SKM-1 (cell line): ENCODE results near the gene WTAP.
"Not testable (repeated sequence)": the region's sequence is repeated elsewhere in the genome, so short reads cannot be mapped to it uniquely, and the experiment has no call there.

ENCODE experiments used
- DNase-seq: peaks from one replicate; lab custom pipeline; 2025; ENCODE audit not compliant: unreplicated experiment; lab: John Stamatoyannopoulos, UW

Gene WTAP

DNA sequence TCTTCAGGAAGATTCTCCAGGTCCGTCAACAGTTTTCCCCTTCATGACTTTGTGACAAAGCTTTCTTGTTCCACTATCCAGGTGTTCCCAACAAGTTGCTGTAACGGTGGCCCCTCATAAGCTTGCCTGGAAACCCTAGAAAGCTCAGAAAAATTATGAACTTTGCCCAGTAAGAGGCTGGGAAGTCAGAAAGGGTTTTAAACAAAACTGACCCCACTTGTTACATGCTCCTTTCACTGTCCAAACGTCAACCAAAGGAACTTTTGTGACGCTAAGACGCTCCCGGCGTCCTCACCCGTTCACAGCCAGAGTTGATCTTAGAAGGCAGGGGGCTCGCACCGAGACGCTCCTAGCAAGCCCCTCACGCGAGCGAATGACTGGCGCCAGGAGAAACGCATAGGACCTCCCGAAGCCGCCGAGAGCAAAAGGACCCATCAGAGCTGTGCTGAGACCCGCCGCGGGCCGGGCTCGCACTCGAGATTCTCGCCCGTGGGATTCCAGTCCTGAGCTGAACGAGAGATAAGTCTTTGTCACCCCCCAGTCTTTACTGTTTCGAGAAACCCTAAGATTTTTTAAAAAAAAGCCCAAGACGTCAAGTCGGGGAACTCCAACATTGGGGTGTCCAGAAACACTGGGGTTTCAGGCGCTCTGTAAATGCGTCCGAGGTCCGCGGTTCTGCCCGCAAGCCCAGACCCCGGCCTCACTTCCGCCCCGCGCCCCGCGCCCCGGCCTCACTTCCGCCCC is 34.0 kb downstream of the WTAP start:
- no peak for DNase-seq

DNA sequence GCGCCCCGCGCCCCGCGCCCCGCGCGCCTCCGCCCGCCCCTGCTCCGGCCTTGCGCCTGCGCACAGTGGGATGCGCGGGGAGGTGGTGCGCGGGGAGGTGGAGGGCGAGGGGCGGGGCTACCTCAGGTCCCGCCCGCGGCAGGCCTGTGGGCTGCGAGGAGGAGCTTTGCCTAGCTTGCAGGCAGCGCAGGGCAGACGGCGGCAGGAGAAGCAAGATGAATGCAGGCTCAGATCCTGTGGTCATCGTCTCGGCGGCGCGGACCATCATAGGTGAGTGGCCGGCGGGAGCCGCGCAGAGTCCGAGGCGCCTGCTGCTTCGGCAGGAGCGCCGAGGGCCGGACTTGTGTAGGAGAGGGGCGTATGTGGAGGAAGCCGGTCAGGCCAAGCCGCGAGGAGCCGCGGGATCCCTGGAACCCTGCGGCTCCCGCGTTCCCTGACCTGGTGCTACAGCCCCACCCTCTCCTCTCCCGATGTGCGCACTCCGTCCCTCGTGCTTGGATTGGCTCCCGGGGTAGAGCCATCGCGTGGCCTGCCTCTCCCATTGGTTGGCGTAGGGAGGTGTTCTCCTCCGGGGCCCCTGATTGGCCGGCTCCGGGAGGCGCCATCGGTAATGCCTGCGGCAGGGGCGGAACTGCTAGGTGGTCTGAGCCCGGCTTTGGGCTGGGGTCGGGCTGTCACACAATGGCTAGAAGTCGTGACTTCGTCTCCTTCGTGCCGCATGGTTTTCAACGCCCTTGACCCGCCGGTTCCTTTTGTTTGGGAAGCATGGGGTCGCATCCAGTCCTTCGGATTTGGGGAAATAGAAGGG is 34.8 kb downstream of the WTAP start, which contains the start of gene ACAT2:
ACAT2 (plus strand) TSS at position 173 of the 808 bp plus-strand sequence; CDS start at position 216, 43 bp downstream.
- DNase-seq: peak; percentile 92

- no peak for DNase-seq
These were observed 35.5 kb downstream of the WTAP start for GRCh38 chr6:159762681-159763293.

- DNase-seq: no peak
These were observed 39.6 kb downstream of the WTAP start for GRCh38 chr6:159766906-159767305.

DNA sequence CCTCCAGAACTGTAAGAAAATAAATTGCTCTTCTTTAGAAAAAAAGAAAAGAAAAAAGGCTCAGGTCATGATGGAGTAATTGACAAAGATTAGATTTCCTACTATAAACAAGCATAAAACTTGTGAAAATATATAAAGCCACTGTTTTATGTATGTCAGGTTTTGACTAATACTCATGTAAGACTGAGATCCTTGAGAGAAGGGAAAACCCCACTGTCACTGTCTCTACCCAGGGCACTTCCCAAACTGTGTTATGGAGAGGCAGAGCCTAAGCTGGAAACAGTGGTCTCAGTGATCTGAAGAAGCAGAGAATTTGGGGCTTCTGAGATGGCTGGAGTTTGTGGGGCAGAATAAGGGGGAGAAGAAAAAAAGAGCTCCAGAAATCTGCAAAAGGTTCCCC is 42.2 kb downstream of the WTAP start:
- no peak for DNase-seq

DNA sequence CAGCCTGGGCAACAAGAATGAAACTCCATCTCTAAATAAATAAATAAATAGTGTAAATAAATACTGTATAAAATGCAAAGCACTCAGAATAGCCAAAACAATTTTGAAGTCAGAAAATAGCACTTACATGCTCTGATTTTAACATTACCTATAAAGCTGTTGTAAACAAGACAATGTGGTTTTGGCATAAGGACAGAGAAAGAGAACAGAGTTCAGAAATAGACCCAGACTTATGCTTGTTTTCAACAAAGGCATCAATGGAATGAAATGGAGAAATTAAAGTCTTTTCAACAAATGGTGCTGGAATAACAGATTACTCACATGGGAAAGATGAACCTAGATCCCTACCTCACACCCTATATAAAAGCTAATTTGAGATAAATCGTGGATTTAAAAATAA is 44.9 kb downstream of the WTAP start:
- no peak for DNase-seq

GRCh38 chr6:159777240-159777904 is 50.1 kb downstream of the WTAP start:
- DNase-seq: no peak

DNA sequence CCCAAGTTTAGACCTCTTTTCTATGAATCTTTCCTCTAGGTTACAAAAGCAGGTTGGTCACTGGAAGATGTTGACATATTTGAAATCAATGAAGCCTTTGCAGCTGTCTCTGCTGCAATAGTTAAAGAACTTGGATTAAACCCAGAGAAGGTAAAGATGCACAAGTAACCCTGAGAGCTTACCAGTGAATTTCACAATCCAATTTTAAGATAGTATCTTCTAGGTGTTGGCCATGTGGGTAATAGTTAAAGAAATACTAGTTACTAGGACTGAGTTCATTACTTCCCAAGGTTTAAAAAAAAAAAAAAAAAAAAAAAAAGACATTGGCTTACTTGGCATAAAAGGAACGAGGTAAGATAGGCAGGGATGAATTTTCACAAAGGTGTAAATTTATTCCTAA is 50.8 kb downstream of the WTAP start:
- no peak for DNase-seq

DNA sequence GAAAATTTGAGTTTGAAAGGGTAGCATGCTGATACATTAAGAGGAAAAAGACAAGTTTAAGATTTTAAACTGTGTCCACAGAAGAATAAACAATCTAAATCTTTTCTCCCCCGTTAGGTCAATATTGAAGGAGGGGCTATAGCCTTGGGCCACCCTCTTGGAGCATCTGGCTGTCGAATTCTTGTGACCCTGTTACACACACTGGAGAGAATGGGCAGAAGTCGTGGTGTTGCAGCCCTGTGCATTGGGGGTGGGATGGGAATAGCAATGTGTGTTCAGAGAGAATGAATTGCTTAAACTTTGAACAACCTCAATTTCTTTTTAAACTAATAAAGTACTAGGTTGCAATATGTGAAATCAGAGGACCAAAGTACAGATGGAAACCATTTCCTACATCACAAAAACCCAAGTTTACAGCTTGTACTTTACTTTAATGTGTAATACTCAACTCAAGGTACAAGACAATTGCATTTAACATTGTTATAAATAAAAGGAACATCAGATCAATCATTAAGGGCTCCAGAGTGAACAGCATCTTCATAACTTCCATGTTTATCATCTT is 51.3 kb downstream of the WTAP start:
- no peak for DNase-seq

- DNase-seq: no peak
These were observed 61.0 kb downstream of the WTAP start for GRCh38 chr6:159788276-159788675.

GRCh38 chr6:159788753-159789376 is 61.6 kb downstream of the WTAP start:
- DNase-seq: no peak

GRCh38 chr6:159789377-159790148 is 62.3 kb downstream of the WTAP start, which contains the start of gene TCP1:
TSS of gene TCP1 (minus strand) at chr6:159789602. CDS start at chr6:159789468, 134 bp downstream.
- peak; percentile 99 for DNase-seq

GRCh38 chr6:159790149-159790955 is 63.0 kb downstream of the WTAP start, which contains the start of gene MRPL18:
TSS of gene MRPL18 (plus strand) at chr6:159790467. CDS start at chr6:159790588, 121 bp downstream.
- peak; percentile 96 for DNase-seq

DNA sequence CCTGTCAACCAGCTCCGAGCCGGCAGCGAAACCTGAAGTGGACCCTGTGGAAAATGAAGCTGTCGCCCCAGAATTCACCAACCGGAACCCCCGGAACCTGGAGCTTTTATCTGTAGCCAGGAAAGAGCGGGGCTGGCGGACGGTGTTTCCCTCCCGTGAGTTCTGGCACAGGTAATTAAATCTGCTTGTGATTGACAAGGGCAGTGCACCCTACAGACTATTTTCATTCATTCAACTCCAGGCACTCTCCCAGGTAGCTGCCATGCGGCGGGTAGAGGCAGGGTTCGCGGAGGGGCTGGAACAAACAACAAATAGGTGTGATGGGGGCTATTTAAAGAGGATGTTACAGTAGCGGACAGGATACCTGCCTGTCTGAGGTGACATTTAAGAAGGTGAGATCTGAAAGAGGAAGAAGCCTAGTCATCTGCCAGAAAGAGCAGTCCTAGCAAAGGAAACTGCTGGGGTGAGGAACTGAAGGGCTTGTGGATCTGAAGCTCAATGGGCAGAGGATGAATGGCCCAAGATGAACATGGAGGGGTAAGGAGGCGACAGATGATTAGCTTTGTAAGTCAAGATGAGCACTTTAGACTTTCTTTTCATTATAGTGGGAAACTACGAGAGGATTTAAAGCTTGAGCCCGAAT is 63.8 kb downstream of the WTAP start:
- no peak for DNase-seq

DNA sequence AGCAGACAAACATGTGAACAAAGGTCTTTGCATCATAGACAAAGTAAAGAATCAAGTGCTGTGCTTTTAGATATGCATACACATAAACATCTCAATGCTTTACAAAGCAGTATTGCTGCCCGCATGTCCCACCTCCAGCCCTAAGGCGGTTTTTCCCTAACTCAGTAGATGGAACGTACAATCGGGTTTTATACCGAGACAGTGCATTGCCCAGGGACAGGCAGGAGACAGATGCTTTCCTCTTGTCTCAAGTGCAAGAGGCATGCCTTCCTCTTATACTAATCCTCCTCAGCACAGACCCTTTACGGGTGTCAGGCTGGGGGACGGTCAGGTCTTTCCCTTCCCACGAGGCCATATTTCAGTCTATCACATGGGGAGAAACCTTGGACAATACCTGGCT is 67.7 kb downstream of the WTAP start:
- DNase-seq: not testable (repeated sequence)

DNA sequence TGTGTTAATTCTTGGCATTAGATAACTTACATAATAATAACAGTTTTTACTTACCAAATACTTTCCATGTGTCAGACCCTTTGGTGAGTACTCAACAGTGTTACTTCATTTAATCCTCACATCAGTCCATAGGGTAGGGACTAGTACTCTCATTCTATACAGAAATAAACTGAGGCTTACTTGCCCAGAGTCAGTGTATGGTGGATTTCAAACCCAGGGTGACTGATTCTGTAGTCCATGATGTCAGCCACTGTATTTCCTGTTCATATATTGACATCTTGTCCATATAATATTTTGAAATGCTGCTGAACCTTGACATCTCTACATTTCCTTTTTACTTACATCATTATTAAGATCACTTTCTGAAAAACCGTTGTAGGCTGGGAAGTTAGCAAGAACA is 70.2 kb downstream of the WTAP start:
- DNase-seq: no peak

DNA sequence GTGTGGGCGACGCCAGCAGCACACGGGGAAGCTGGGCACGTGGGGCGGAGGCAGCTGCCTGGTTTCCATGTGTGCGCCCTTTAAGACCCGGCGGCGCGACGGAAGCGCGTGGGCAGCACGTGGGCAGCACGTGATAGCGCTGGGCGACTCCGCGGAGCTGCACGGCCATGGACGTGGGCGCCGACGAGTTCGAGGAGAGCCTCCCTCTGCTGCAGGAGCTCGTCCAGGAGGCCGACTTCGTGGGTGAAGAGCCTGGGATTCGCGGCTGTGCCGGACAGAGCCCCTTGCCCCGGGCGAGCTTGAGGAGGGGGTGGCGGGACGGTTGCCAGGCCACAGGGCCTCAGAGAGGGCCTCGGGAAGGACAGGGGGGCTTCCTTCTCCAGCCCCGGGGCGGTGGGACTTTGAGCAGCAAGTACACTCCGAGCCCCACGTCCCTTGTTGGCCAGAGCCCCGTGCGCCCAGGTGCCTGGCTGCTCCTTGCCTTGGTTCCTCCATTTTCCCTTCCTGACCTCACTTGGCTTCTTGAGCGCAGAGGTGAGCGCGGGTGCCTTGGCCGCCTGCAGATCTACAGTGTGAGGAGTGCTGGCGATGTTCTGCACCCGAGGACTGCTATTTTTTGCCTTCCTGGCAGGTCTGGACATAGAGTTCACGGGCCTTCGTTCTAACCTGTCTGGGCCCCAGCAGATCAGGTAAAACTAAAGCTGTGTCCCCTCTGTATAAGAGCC is 73.0 kb downstream of the WTAP start, which contains the start of gene PNLDC1:
PNLDC1 (plus strand) TSS at position 136 of the 725 bp plus-strand sequence; CDS start at position 168, 32 bp downstream.
- DNase-seq: no peak
